B cell (primary cell): ENCODE measurements around the gene LMAN1L. TPM values are rescaled to one million over a fixed set of nuclear protein-coding genes. Genes with fewer than 3 reads are reported as not detected.

Experiments used
- ATAC-seq: fragments of 200-7000 bp; cut with Tn5 transposase; one replicate; pipeline ENCODE4 v1.10.0; 2021; ENCODE audit warnings: low read depth, mild to moderate bottlenecking, moderate number of reproducible peaks, moderate library complexity
- CTCF ChIA-PET: fragments of 350-600 bp; sonication (Branson Sonifier 250); formaldehyde crosslinking; loops from one replicate; lab custom pipeline; 2021; ENCODE audit warnings: antibody characterized with exemption, inconsistent platforms; lab: Charles Lee
- POLR2A ChIA-PET: fragments of 350-600 bp; sonication (Branson Sonifier 250); formaldehyde crosslinking; loops from one replicate; lab custom pipeline; 2021; ENCODE audit warnings: antibody characterized with exemption; lab: Charles Lee
- DNase-seq: peaks from one replicate; pipeline ENCODE4 v3.0.0; 2013
- H2AFZ ChIP-seq: 2 replicates; pipeline ENCODE4 v1.6.1; 2012; ENCODE audit warnings: mild to moderate bottlenecking, low read depth, low read length; ENCODE audit not compliant: insufficient read depth, poor library complexity, severe bottlenecking
- H3K27ac ChIP-seq, 2 donors: 1 replicate in 1 of 2; 2 replicates in 1 of 2; pipeline ENCODE4 v1.5.1; 2012 to 2013; ENCODE audit warnings: low read length in 2 of 2, mild to moderate bottlenecking in 2 of 2, moderate library complexity in 1 of 2
- H3K27me3 ChIP-seq, 4 experiments: fragments of 200-600 bp in 1 of 4; sonication (generic) in 1 of 4; replicated peaks in 1 of 4; 1 replicate in 2 of 4; 2 replicates in 2 of 4; pipeline versions ENCODE4 v1.6.1 to v1.7.0; 2013 to 2016; ENCODE audit warnings: low read length in 3 of 4, mild to moderate bottlenecking in 2 of 4, mixed read lengths in 1 of 4, moderate library complexity in 1 of 4; ENCODE audit not compliant: insufficient read depth in 4 of 4, control insufficient read depth in 3 of 4; ENCODE audit errors: control extremely low read depth in 1 of 4
- H3K36me3 ChIP-seq, 2 experiments: replicated peaks in 1 of 2; 1 replicate in 1 of 2; 2 replicates in 1 of 2; pipeline versions ENCODE4 v1.6.1 to v1.7.1; 2013; ENCODE audit warnings: low read length in 1 of 2; ENCODE audit not compliant: insufficient read depth in 2 of 2, control insufficient read depth in 1 of 2; ENCODE audit errors: control extremely low read depth in 1 of 2, extremely low read depth in 1 of 2
- H3K4me1 ChIP-seq, 2 donors: fragments of 200-600 bp in 1 of 2; sonication (generic) in 1 of 2; 1 replicate in 1 of 2; 2 replicates in 1 of 2; pipeline versions ENCODE4 v1.5.1 to v1.6.1; 2013 to 2017; ENCODE audit warnings: low read length in 2 of 2; ENCODE audit not compliant: control insufficient read depth in 2 of 2, insufficient read depth in 2 of 2
- H3K4me2 ChIP-seq: replicated peaks from 2 replicates; pipeline ENCODE3; 2012; ENCODE audit warnings: mild to moderate bottlenecking, low read depth, low read length; ENCODE audit not compliant: poor library complexity, severe bottlenecking
- H3K4me3 ChIP-seq, 5 experiments: fragments of 200-600 bp in 1 of 5; sonication (generic) in 1 of 5; 1 replicate in 3 of 5; 2 replicates in 2 of 5; pipeline versions ENCODE4 v1.5.1 to v1.7.0; 2011 to 2016; ENCODE audit warnings: low read length in 4 of 5, mild to moderate bottlenecking in 4 of 5, low read depth in 2 of 5, control low read depth in 1 of 5, moderate library complexity in 1 of 5; ENCODE audit not compliant: insufficient read depth in 1 of 5; ENCODE audit errors: control extremely low read depth in 1 of 5, extremely low read depth in 1 of 5
- H3K79me2 ChIP-seq: fragments of 200-600 bp; sonication (generic); one replicate; pipeline ENCODE4 v1.6.0; 2016; ENCODE audit warnings: low read length; ENCODE audit not compliant: control insufficient read depth, insufficient read depth
- H3K9ac ChIP-seq: fragments of 200-600 bp; sonication (generic); 2 replicates; pipeline ENCODE4 v1.6.1; 2017; ENCODE audit warnings: mild to moderate bottlenecking, low read length, moderate library complexity
- H3K9me3 ChIP-seq, 3 donors: one replicate each; pipeline versions ENCODE4 v1.6.1 to v1.7.1; 2013; ENCODE audit warnings: low read length in 2 of 3; ENCODE audit not compliant: control insufficient read depth in 2 of 3, insufficient read depth in 1 of 3; ENCODE audit errors: control extremely low read depth in 1 of 3
- H4K20me1 ChIP-seq: 2 replicates; pipeline ENCODE4 v1.6.0; 2012; ENCODE audit warnings: mild to moderate bottlenecking, low read length; ENCODE audit not compliant: insufficient read depth, control insufficient read depth, poor library complexity, severe bottlenecking
- H3K27ac Mint-ChIP-seq: one replicate; pipeline ENCODE4 v1.8.0; 2021; ENCODE audit warnings: mixed read lengths
- H3K27me3 Mint-ChIP-seq: one replicate; pipeline ENCODE4 v1.8.0; 2021; ENCODE audit warnings: mixed read lengths
- H3K4me1 Mint-ChIP-seq: one replicate; pipeline ENCODE4 v1.8.0; 2021; ENCODE audit warnings: mixed read lengths
- H3K4me3 Mint-ChIP-seq: one replicate; pipeline ENCODE4 v1.8.0; 2021; ENCODE audit warnings: mixed read lengths
- H3K9me3 Mint-ChIP-seq: one replicate; pipeline ENCODE4 v1.8.0; 2022; ENCODE audit warnings: mixed read lengths; ENCODE audit not compliant: insufficient read depth
- EZH2 ChIP-seq: IDR thresholded peaks from 2 replicates; pipeline ENCODE4 v1.6.1; 2012; ENCODE audit warnings: borderline replicate concordance, low read depth, mild to moderate bottlenecking, moderate library complexity, low read length; ENCODE audit not compliant: insufficient read depth, poor library complexity, severe bottlenecking
- WGBS: methylation state at CpG from one replicate; pipeline ENCODE4 v1.1.5; 2013; ENCODE audit warnings: missing lambda C conversion rate; ENCODE audit not compliant: insufficient coverage; 5-methylcytosine and 5-hydroxymethylcytosine counted together
- intact Hi-C: fragments of 100-400 bp; cut with micrococcal nuclease; formaldehyde crosslinking; loops from one replicate; pipeline ENCODE4 v1.10.0; 2022
- polyA plus RNA-seq: library from polyadenylated mRNA; depleted of rRNA; stranded (reverse); fragments of >200 nt; gene quantifications from 2 replicates; pipeline ENCODE4 v1.2.3, GENCODE V29; 2012
- total RNA-seq, 2 donors: library from RNA; stranded (reverse); fragments of 120-200 nt in 1 of 2; gene quantifications; 1 replicate in 1 of 2; 2 replicates in 1 of 2; pipeline versions ENCODE4 v1.2.3 to v1.2.4, GENCODE V29; 2013 to 2022
- TF ChIP-seq, protein P1 (sequence below): fragments of 200-600 bp; IDR thresholded peaks from one replicate; pipeline ENCODE4 v1.8.0; 2022; ENCODE audit warnings: antibody characterized with exemption, mild to moderate bottlenecking

Gene LMAN1L
- total and polyA plus RNA-seq, 2 donors (not counting 1 experiment from before 2014, with no cell fraction given): 0.60 to 1.1 TPM

DNA sequence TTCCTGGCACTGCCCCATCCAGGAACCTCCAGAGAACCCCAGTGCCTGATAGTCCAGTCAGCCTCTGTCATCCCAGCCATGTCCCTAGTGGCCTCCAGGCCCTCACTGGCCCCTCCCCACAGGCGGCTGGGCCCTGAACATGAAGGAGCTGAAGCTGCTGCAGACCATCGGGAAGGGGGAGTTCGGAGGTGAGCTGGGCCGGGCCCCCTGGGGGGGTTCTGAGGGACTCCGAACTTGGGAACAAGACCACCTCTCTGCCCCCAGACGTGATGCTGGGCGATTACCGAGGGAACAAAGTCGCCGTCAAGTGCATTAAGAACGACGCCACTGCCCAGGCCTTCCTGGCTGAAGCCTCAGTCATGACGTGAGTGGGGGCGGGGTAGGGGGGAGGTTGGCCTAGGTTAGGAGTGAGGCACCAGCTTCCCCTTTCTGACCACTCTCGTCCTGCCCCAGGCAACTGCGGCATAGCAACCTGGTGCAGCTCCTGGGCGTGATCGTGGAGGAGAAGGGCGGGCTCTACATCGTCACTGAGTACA lies 12.0 kb upstream of the LMAN1L start:
- DNase-seq: no peak
- ChIA-PET CTCF (interaction anchor here (1.5 to 37.1 kb wide), 9 partner anchors 8 to 168 kb away, joined by 4 to 2548 read pairs (median 15); partner anchors contain the start of gene CSK), POLR2A (interaction anchor here (0.9 to 15.8 kb wide), 6 partner anchors 10 to 43 kb away, joined by 3 to 572 read pairs (median 8); partner anchors contain the start of gene CSK)
- Mint-ChIP-seq H3K9me3 (no peaks in the 10 kb centered on the region), H3K4me1 (peaks cover 46% of the 10 kb centered on the region), H3K27ac (peak overlapping the region; percentile 90), H3K4me3 (no peak overlapping the region), H3K27me3 (no peaks in the 10 kb centered on the region)
- no peak for ATAC-seq
- intact Hi-C loops: loop anchor here (1.0 to 2.0 kb wide), 5 partner anchors 13 to 42 kb away; partner anchors contain the start of gene ULK3
- Histone ChIP-seq H3K27me3 (no peaks in the 10 kb centered on the region), H3K4me2 (peak overlapping the region; percentile 62), H3K9me3 (no peaks in the 10 kb centered on the region), H3K9ac (no peak overlapping the region), H3K4me1 (peaks cover 50 to 55% of the 10 kb centered on the region in 2 donors), H2AFZ (no peak overlapping the region), H3K36me3 (peaks cover 0 to 79% of the 10 kb centered on the region in 2 experiments), H4K20me1 (peaks cover 92% of the 10 kb centered on the region), H3K4me3 (no peak overlapping the region), H3K79me2 (peaks cover 58% of the 10 kb centered on the region), H3K27ac (peak overlapping the region; percentile 60 to 93)
- 83% methylated on average over 13 of the region's 20 CpGs for WGBS
- TF ChIP-seq, protein P1, sequence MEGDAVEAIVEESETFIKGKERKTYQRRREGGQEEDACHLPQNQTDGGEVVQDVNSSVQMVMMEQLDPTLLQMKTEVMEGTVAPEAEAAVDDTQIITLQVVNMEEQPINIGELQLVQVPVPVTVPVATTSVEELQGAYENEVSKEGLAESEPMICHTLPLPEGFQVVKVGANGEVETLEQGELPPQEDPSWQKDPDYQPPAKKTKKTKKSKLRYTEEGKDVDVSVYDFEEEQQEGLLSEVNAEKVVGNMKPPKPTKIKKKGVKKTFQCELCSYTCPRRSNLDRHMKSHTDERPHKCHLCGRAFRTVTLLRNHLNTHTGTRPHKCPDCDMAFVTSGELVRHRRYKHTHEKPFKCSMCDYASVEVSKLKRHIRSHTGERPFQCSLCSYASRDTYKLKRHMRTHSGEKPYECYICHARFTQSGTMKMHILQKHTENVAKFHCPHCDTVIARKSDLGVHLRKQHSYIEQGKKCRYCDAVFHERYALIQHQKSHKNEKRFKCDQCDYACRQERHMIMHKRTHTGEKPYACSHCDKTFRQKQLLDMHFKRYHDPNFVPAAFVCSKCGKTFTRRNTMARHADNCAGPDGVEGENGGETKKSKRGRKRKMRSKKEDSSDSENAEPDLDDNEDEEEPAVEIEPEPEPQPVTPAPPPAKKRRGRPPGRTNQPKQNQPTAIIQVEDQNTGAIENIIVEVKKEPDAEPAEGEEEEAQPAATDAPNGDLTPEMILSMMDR: no peak
- TF ChIP-seq EZH2: no peak

DNA sequence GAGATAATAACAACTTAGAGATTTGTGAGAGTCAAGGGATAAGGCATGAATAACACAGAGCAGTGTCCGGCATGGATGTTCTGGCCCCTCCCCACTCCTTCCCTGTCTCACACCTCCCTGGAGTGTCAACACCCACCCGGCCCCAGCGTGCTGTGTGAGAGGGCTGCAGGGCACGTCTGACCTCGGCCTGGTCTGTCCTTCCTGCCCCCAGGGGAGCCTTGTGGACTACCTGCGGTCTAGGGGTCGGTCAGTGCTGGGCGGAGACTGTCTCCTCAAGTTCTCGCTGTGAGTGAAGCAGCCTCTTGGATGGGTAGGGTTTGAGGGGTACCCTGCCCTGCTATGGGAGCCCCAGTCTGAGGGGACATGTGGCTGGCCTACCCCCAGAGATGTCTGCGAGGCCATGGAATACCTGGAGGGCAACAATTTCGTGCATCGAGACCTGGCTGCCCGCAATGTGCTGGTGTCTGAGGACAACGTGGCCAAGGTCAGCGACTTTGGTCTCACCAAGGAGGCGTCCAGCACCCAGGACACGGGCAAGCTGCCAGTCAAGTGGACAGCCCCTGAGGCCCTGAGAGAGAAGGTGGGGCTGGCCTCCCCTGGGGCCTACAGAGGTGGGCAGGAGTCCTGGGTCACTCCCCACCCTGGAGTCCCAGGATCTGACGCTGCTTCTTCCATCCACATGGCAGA lies 11.2 kb upstream of the LMAN1L start:
- DNase-seq (no peak), ATAC-seq (no peak)
- H3K4me3 ChIP-seq: no peak overlapping the region
- H3K36me3 ChIP-seq: peaks cover 0 to 71% of the 10 kb centered on the region in 2 experiments
- peaks cover 50% of the 10 kb centered on the region for H3K79me2 ChIP-seq
- peaks cover 40% of the 10 kb centered on the region for H3K4me1 Mint-ChIP-seq
- H4K20me1 ChIP-seq: peaks cover 83% of the 10 kb centered on the region
- no peak overlapping the region for H3K4me3 Mint-ChIP-seq
- TF ChIP-seq, protein P1: no peak
- no peak for TF ChIP-seq EZH2
- H3K27ac ChIP-seq: peak overlapping the region in 1 of 2 donors; percentile 93
- no peaks in the 10 kb centered on the region for H3K27me3 ChIP-seq
- intact Hi-C loops: loop anchor here (2.0 kb wide), 1 partner anchor 41 kb away; the partner anchor contains the start of gene ULK3
- peak overlapping the region; percentile 56 for H3K27ac Mint-ChIP-seq
- no peaks in the 10 kb centered on the region for H3K27me3 Mint-ChIP-seq
- WGBS: 87% methylated on average over 15 of the region's 18 CpGs
- peaks cover 43 to 46% of the 10 kb centered on the region in 2 donors for H3K4me1 ChIP-seq
- H3K9me3 Mint-ChIP-seq: no peaks in the 10 kb centered on the region
- POLR2A ChIA-PET: interaction anchor here (1.2 to 15.8 kb wide), 3 partner anchors 11 to 24 kb away, joined by 3 to 572 read pairs (median 56); partner anchors contain the start of gene CSK
- H3K9me3 ChIP-seq: no peaks in the 10 kb centered on the region
- no peak overlapping the region for H3K9ac ChIP-seq
- CTCF ChIA-PET: interaction anchor here (1.3 to 37.1 kb wide), 6 partner anchors 14 to 168 kb away, joined by 4 to 2548 read pairs (median 26); partner anchors contain the start of gene CSK
- H3K4me2 ChIP-seq: no peak overlapping the region
- no peak overlapping the region for H2AFZ ChIP-seq
